ENCODE results near the gene SRRM3.
A peak's percentile ranks its signal among the peaks of the same experiment; 100 is the strongest.
"Not testable (repeated sequence)": the region's sequence is repeated elsewhere in the genome, so short reads cannot be mapped to it uniquely, and the experiment has no call there.

Gene SRRM3

GRCh38 chr7:76179686-76180085 is 22.0 kb upstream of the SRRM3 start:
- H3K9me3 Mint-ChIP-seq: no peaks in the 10 kb centered on the region
- peaks cover 5% of the 10 kb centered on the region for H3K4me1 Mint-ChIP-seq
- H3K27me3 Mint-ChIP-seq: no peaks in the 10 kb centered on the region
- no peak overlapping the region for H3K27ac Mint-ChIP-seq
- no peaks in the 10 kb centered on the region for H3K36me3 Mint-ChIP-seq
- no peak overlapping the region for H3K4me3 Mint-ChIP-seq

DNA sequence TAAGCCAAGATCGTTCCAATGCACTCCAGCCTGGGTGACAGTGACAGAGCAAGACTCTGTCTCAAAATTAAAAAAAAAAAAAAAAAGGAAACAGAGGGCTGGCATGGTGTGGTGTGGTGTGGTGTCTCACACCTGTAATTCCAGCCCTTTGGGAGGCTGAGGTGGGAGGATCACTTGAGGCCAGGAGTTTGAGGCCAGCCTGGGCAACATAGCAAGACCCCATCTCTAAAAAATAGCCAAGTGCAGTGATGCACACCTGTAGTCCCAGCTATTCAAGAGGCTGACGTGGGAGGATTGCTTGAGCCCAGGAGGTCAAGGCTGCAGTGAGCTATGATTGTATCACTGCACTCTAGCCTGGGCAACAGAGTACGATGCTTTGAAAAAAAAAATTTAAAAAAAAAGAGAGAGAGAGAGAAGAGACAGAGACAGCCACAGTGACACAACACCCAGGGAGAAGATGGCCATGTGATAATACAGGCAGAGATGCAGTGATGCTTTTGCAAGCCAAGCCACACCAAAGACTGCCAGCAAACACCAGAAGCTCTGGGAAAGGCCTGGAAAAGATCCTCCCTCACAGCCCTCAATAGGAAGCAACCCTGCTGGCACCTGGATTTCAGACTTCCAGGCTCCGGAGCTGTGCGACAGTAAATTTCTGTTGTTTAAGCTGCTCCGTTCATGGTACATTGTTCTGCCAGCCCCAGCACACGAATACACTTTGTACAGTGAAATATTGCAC is 19.3 kb upstream of the SRRM3 start:
- H3K9me3 Mint-ChIP-seq: no peaks in the 10 kb centered on the region
- peaks cover 5% of the 10 kb centered on the region for H3K4me1 Mint-ChIP-seq
- H3K27me3 Mint-ChIP-seq: no peaks in the 10 kb centered on the region
- H3K27ac Mint-ChIP-seq: no peak overlapping the region
- H3K36me3 Mint-ChIP-seq: no peaks in the 10 kb centered on the region
- no peak overlapping the region for H3K4me3 Mint-ChIP-seq

DNA sequence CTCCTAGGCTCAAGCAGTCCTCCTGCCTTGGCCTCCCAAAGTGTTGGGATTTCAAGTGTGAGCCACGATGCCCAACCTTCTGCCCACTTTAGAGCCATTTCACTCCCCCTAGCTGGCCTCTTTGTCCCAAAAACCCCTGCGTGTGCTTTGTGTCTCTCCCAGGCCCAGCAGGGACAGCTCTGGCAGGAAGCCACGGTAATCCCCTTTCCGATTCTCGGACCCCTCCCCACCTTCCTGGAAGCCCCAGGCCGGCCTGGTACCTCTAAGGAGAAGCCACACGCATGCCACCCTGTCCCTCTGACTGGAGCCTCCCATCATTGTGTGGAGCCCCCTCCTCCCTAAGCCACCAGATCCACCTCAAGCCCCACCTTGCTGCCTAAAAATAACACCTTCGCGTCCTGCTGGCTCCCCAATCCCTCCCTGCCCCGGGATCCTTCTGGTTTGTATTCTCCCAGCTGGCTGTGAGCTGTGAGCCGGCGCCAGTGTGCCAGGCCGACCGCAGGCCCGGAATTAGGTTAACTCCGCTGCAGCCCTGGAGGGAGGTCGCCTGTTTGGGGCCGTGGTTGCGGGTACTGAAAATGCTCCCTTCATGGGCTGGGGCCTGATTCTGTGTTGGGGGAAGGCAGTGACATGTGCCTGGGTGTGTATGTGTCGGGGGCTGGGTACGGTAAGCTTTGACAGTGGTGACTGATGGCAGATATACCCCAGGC is 16.4 kb upstream of the SRRM3 start:
- H3K36me3 Mint-ChIP-seq: no peaks in the 10 kb centered on the region
- H3K4me3 Mint-ChIP-seq: no peak overlapping the region
- no peak overlapping the region for H3K27ac Mint-ChIP-seq
- H3K4me1 Mint-ChIP-seq: no peaks in the 10 kb centered on the region
- no peaks in the 10 kb centered on the region for H3K9me3 Mint-ChIP-seq
- no peaks in the 10 kb centered on the region for H3K27me3 Mint-ChIP-seq

GRCh38 chr7:76187272-76187671 is 14.4 kb upstream of the SRRM3 start:
- Mint-ChIP-seq H3K27me3 (no peaks in the 10 kb centered on the region), H3K4me3 (no peak overlapping the region), H3K4me1 (no peaks in the 10 kb centered on the region), H3K36me3 (no peaks in the 10 kb centered on the region), H3K27ac (no peak overlapping the region), H3K9me3 (no peaks in the 10 kb centered on the region)

GRCh38 chr7:76189276-76189675 is 12.4 kb upstream of the SRRM3 start:
- Mint-ChIP-seq H3K4me3 (no peak overlapping the region), H3K36me3 (no peaks in the 10 kb centered on the region), H3K27ac (no peak overlapping the region), H3K4me1 (no peaks in the 10 kb centered on the region), H3K9me3 (no peaks in the 10 kb centered on the region), H3K27me3 (no peaks in the 10 kb centered on the region)

GRCh38 chr7:76191783-76192240 is 9.9 kb upstream of the SRRM3 start:
- H3K4me3 Mint-ChIP-seq: no peak overlapping the region
- H3K9me3 Mint-ChIP-seq: no peaks in the 10 kb centered on the region
- H3K27me3 Mint-ChIP-seq: no peaks in the 10 kb centered on the region
- H3K36me3 Mint-ChIP-seq: no peaks in the 10 kb centered on the region
- H3K27ac Mint-ChIP-seq: no peak overlapping the region
- H3K4me1 Mint-ChIP-seq: no peaks in the 10 kb centered on the region

- H3K36me3 Mint-ChIP-seq: no peaks in the 10 kb centered on the region
- no peaks in the 10 kb centered on the region for H3K27me3 Mint-ChIP-seq
- no peaks in the 10 kb centered on the region for H3K4me1 Mint-ChIP-seq
- H3K9me3 Mint-ChIP-seq: no peaks in the 10 kb centered on the region
- H3K4me3 Mint-ChIP-seq: no peak overlapping the region
- no peak overlapping the region for H3K27ac Mint-ChIP-seq
Observed at GRCh38 chr7:76193466-76193865, 8.2 kb upstream of the SRRM3 start.

DNA sequence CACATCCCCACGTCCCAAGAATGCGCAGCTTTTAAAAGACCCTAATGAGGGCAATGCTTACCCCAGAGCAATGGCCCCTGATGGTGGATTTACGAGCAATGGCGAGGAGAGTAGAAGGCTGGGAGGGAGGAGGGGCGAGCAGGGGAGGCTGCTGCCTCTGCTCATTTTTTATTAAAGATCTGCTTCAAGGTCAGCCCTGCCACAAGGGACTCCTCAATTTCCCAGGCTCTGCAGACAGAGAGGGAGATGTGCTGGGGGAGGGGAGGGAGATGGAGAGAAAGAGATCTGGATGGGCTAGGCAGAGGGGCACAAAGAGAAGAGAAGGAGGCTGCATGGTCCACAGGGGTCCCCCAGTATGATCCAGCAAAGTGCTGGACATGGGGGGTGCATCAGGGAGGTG is 7.8 kb upstream of the SRRM3 start:
- H3K9me3 Mint-ChIP-seq: no peaks in the 10 kb centered on the region
- no peak overlapping the region for H3K27ac Mint-ChIP-seq
- H3K4me1 Mint-ChIP-seq: no peaks in the 10 kb centered on the region
- no peak overlapping the region for H3K4me3 Mint-ChIP-seq
- no peaks in the 10 kb centered on the region for H3K27me3 Mint-ChIP-seq
- no peaks in the 10 kb centered on the region for H3K36me3 Mint-ChIP-seq

DNA sequence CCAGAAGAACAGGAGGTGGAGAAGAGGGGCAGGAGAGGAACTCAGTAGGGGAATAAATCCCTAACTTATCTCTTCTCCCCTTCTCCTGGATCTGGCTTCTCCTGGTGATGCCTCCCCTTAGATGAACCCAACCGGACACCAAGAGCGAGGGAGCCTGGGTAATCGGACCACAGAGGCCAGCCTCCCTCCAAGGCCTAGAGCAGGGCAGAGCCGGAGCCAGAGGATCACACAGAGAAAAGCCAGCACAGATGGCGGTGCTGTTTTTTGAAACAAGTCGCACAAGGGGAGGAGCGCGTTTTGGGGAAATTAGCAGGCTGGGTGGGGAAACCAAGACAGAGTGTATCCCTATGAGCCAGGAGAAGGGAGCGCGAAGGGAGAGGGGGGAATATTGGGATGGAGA is 4.9 kb upstream of the SRRM3 start:
- H3K27ac Mint-ChIP-seq: peak overlapping the region; percentile 31
- H3K9me3 Mint-ChIP-seq: no peaks in the 10 kb centered on the region
- H3K4me3 Mint-ChIP-seq: no peak overlapping the region
- H3K27me3 Mint-ChIP-seq: peaks cover 6% of the 10 kb centered on the region
- no peaks in the 10 kb centered on the region for H3K4me1 Mint-ChIP-seq
- no peaks in the 10 kb centered on the region for H3K36me3 Mint-ChIP-seq

- Mint-ChIP-seq H3K27me3 (peaks cover 8% of the 10 kb centered on the region), H3K4me1 (no peaks in the 10 kb centered on the region), H3K27ac (no peak overlapping the region), H3K4me3 (no peak overlapping the region), H3K9me3 (no peaks in the 10 kb centered on the region), H3K36me3 (peaks cover under 1% of the 10 kb centered on the region)
Observed at GRCh38 chr7:76198202-76198601, 3.5 kb upstream of the SRRM3 start.

- Mint-ChIP-seq H3K27ac (no peak overlapping the region), H3K4me1 (no peaks in the 10 kb centered on the region), H3K4me3 (no peak overlapping the region), H3K9me3 (no peaks in the 10 kb centered on the region), H3K27me3 (peaks cover 16% of the 10 kb centered on the region), H3K36me3 (peaks cover 2% of the 10 kb centered on the region)
Observed at GRCh38 chr7:76202666-76203030, 952 bp downstream of the SRRM3 start.

- Mint-ChIP-seq H3K27ac (no peak overlapping the region), H3K4me3 (no peak overlapping the region), H3K27me3 (peaks cover 14% of the 10 kb centered on the region), H3K36me3 (peaks cover 2% of the 10 kb centered on the region), H3K4me1 (no peaks in the 10 kb centered on the region), H3K9me3 (no peaks in the 10 kb centered on the region)
Observed at GRCh38 chr7:76204147-76204546, 2.5 kb downstream of the SRRM3 start.

GRCh38 chr7:76206633-76207032 is 4.9 kb downstream of the SRRM3 start:
- Mint-ChIP-seq H3K36me3 (peaks cover 2% of the 10 kb centered on the region), H3K4me1 (no peaks in the 10 kb centered on the region), H3K27ac (no peak overlapping the region), H3K4me3 (no peak overlapping the region), H3K9me3 (no peaks in the 10 kb centered on the region), H3K27me3 (peaks cover 10% of the 10 kb centered on the region)

- H3K27me3 Mint-ChIP-seq: peaks cover 6% of the 10 kb centered on the region
- no peaks in the 10 kb centered on the region for H3K36me3 Mint-ChIP-seq
- no peaks in the 10 kb centered on the region for H3K9me3 Mint-ChIP-seq
- no peak overlapping the region for H3K4me3 Mint-ChIP-seq
- no peak overlapping the region for H3K27ac Mint-ChIP-seq
- H3K4me1 Mint-ChIP-seq: no peaks in the 10 kb centered on the region
Observed at GRCh38 chr7:76209310-76209709, 7.6 kb downstream of the SRRM3 start.

DNA sequence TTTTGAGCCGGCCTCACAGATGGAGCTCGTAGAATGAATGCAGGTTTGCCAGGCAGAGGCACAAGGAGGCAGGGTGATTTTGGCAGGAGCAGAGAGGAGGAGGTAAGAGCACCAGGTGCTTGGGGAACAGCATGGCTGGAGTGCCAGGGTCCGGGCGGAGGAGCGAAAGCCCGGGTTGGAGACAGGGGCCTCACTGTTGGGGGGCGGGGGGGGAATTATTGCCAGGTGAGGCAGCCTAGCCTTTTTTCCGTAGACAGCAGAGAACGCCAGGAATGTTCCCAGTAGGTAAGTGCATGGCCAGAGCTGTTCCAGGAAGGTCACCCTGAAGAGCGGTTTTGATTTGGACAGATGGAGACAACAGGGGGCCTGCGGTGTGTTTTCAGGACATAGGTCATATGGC is 9.5 kb downstream of the SRRM3 start:
- Mint-ChIP-seq H3K4me1 (no peaks in the 10 kb centered on the region), H3K36me3 (no peaks in the 10 kb centered on the region), H3K27me3 (peaks cover 1% of the 10 kb centered on the region), H3K27ac (no peak overlapping the region), H3K4me3 (no peak overlapping the region), H3K9me3 (no peaks in the 10 kb centered on the region)

DNA sequence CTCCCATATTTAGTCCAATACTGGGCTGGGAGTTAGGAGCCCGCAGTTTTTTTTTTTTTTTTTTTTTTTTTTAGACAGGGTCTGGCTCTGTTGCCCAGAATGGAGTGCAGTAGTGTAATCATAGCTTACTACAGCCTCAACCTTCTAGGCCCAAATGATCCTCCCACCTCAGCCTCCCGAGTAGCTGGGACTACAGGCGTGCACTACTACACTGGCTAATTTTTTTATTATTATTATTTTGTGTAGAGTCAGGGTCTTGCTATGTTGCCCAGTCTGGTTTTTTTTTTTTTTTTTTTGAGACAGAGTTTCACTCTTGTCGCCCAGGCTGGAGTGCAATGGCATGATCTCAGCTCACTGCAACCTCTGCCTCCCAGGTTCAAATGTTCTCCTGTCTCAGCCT is 13.7 kb downstream of the SRRM3 start:
- H3K9me3 Mint-ChIP-seq, H3K4me3 Mint-ChIP-seq, H3K4me1 Mint-ChIP-seq, H3K27me3 Mint-ChIP-seq, H3K36me3 Mint-ChIP-seq, H3K27ac Mint-ChIP-seq: not testable (repeated sequence)

All from activated naive CD4-positive, alpha-beta T cell treated with anti-CD3 and anti-CD28 coated beads, Interleukin-2, amount 50 U/mL, for 24 hours (primary cell).